T follicular helper cell (primary cell): ENCODE measurements around the gene H19.

Source experiments
- DNase-seq: peaks from one replicate; pipeline ENCODE4 v3.0.0-alpha.2; 2020; ENCODE audit warnings: low read depth

H19 gene

DNA sequence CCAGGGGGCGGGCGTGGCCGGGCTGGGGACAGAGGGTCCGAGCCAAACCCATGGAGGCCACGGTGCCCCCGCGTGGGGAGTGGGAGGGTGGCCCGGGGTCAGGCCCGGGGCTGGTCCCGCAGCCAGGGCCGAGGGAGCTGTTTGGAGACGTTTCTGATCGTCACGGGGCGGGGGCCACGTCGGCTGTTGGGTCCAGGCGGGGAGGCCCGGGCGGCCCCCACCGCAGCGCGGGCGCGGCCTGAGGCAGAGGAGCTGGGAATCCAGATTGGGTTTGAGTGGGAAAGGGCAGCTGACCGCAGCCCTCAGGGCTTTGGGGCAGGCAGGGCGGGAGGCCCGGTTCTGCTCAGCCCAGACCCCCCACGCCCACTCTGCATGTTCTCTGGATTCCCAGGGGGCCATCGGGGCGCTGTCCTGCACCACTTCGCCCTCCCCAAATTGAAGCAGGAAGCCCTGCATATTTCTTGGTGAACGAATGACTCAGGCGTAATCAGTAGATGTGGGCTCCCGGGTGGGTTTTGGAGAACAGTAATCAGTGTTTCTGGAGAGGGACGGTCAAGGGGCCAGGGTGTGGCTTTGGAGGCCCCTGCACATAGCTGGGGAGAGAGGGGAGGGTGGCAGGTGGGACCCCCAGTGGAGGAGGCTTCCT, 49.9 kb downstream of the H19 start:
- no peak for DNase-seq

DNA sequence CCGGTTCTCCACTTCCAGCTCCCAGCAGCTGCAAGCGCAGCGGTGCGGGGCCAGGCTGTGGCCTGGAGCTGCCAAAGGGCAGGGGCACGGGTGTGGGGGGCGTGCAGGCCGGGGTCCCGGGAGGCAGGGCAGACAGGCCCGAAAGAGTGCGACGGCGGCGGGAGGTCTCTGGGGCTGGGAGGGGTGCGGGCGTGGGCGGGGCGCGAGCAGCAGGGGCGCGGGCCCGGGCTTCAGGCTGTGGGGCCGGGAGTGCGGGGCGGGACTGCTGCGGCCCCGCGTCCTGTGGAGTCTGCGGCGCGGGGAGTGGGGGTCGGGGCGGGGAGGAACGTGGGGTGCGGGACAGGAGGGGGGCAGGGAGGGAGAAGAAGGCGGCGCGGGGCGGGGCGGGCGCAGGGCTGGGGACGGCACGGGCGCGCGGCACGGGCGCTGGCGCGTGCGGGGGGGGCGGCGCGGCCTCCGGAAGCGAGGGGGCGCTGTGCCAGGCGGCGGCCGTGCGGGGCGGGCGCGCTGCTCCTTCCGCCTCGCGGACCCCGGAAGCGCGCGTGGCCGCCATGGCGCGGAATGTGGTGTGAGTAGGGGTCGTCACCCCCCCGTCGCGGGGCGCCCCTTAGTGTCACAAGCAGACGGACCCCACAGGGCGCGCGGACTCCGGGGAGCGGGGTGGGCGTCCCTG, 50.7 kb downstream of the H19 start, which contains the start of gene MRPL23:
Gene MRPL23 (plus strand): TSS at position 521 of the 673 bp plus-strand sequence. CDS start 31 bp downstream, at position 552.
- peak; percentile 7 for DNase-seq
